ENCODE results near the gene GH1.
"Not testable (repeated sequence)": the region's sequence is repeated elsewhere in the genome, so short reads cannot be mapped to it uniquely, and the experiment has no call there.

Gene GH1

GRCh38 chr17:63918789-63919305, at the start of gene GH1:
GH1 (minus strand) TSS chr17:63918839; CDS start chr17:63918776, 63 bp downstream.
- DNase-seq (ENCODE audit: low read depth in 1 of 2, low spot score in 1 of 2), result not testable (repeated sequence)

GRCh38 chr17:63967953-63968352, 49.3 kb upstream of the GH1 start:
- no peak for DNase-seq (ENCODE audit: low read depth in 1 of 2, low spot score in 1 of 2)

GRCh38 chr17:63966646-63967264, 48.1 kb upstream of the GH1 start:
- DNase-seq (ENCODE audit: low read depth in 1 of 2, low spot score in 1 of 2), result no peak

GRCh38 chr17:63963123-63963522, 44.5 kb upstream of the GH1 start:
- DNase-seq (ENCODE audit: low read depth in 1 of 2, low spot score in 1 of 2), result no peak

- DNase-seq (ENCODE audit: low read depth in 1 of 2, low spot score in 1 of 2), result no peak
Measured at GRCh38 chr17:63962298-63962744, 43.7 kb upstream of the GH1 start.

GRCh38 chr17:63961355-63962212, 42.9 kb upstream of the GH1 start:
- no peak for DNase-seq (ENCODE audit: low read depth in 1 of 2, low spot score in 1 of 2)

- DNase-seq (ENCODE audit: low read depth in 1 of 2, low spot score in 1 of 2), result no peak
Measured at GRCh38 chr17:63960430-63960829, 41.8 kb upstream of the GH1 start.

- DNase-seq (ENCODE audit: low read depth in 1 of 2, low spot score in 1 of 2), result no peak
Measured at GRCh38 chr17:63960006-63960405, 41.4 kb upstream of the GH1 start.

GRCh38 chr17:63956296-63956920, 37.8 kb upstream of the GH1 start:
- DNase-seq (ENCODE audit: low read depth in 1 of 2, low spot score in 1 of 2), result no peak

GRCh38 chr17:63955791-63956190, 37.2 kb upstream of the GH1 start:
- no peak for DNase-seq (ENCODE audit: low read depth in 1 of 2, low spot score in 1 of 2)

GRCh38 chr17:63955232-63955631, 36.6 kb upstream of the GH1 start:
- DNase-seq (ENCODE audit: low read depth in 1 of 2, low spot score in 1 of 2), result no peak

- no peak for DNase-seq (ENCODE audit: low read depth in 1 of 2, low spot score in 1 of 2)
Measured at GRCh38 chr17:63954402-63955063, 35.9 kb upstream of the GH1 start.

GRCh38 chr17:63950940-63951907, 32.6 kb upstream of the GH1 start:
- DNase-seq (ENCODE audit: low read depth in 1 of 2, low spot score in 1 of 2), result no peak

- DNase-seq (ENCODE audit: low read depth in 1 of 2, low spot score in 1 of 2), result no peak
Measured at GRCh38 chr17:63949576-63950250, 31.1 kb upstream of the GH1 start.

GRCh38 chr17:63948521-63948920, 29.9 kb upstream of the GH1 start:
- no peak for DNase-seq (ENCODE audit: low read depth in 1 of 2, low spot score in 1 of 2)

- no peak for DNase-seq (ENCODE audit: low read depth in 1 of 2, low spot score in 1 of 2)
Measured at GRCh38 chr17:63947711-63948330, 29.2 kb upstream of the GH1 start.

- DNase-seq (ENCODE audit: low read depth in 1 of 2, low spot score in 1 of 2), result peak; percentile 19 to 40
Measured at GRCh38 chr17:63946440-63947363, 28.1 kb upstream of the GH1 start.
